H1 (cell line): Measurements from ENCODE around the gene BRD4. TPM values are rescaled to one million over a fixed set of nuclear protein-coding genes. Genes with fewer than 3 reads are reported as not detected.

Experiments
- CTCF ChIA-PET: fragments of 300-600 bp; sonication (Branson Sonifier 250); formaldehyde crosslinking; loops from one replicate; lab custom pipeline; 2021; ENCODE audit not compliant: partially characterized antibody; lab: Charles Lee
- POLR2A ChIA-PET: fragments of 300-600 bp; sonication (Branson Sonifier 250); formaldehyde crosslinking; loops from one replicate; lab custom pipeline; 2021; ENCODE audit warnings: inconsistent platforms; ENCODE audit not compliant: partially characterized antibody; lab: Charles Lee
- DNase-seq, 2 experiments: peaks; one replicate each; pipeline versions ENCODE4 v3.0.0 to v3.0.0-alpha.2; 2010 to 2022; ENCODE audit warnings: low spot score in 2 of 2, low read depth in 1 of 2, mixed read lengths in 1 of 2
- FAIRE-seq: peaks from 2 replicates; lab custom pipeline; 2011; peaks lifted over from hg19 to GRCh38; lab: Jason Lieb, UNC
- H2AFZ ChIP-seq: 2 replicates; pipeline ENCODE4 v1.8.1; 2012; ENCODE audit warnings: low read length, inconsistent platforms
- H2AK5ac ChIP-seq: 2 replicates; pipeline ENCODE4 v1.6.1; 2013; ENCODE audit warnings: low read depth, low read length
- H2BK120ac ChIP-seq: replicated peaks from 2 replicates; pipeline ENCODE3; 2013; ENCODE audit warnings: low read depth, low read length, inconsistent platforms
- H2BK12ac ChIP-seq: 2 replicates; pipeline ENCODE4 v1.6.1; 2013; ENCODE audit warnings: low read depth, low read length
- H2BK15ac ChIP-seq: 2 replicates; pipeline ENCODE4 v1.6.1; 2013; ENCODE audit warnings: low read length
- H2BK20ac ChIP-seq: 2 replicates; pipeline ENCODE4 v1.6.1; 2013; ENCODE audit warnings: low read length
- H2BK5ac ChIP-seq: 2 replicates; pipeline ENCODE4 v1.6.1; 2013; ENCODE audit warnings: low read depth, low read length
- H3K14ac ChIP-seq: 2 replicates; pipeline ENCODE4 v1.6.1; 2013; ENCODE audit warnings: inconsistent platforms; ENCODE audit not compliant: insufficient read length
- H3K18ac ChIP-seq: 2 replicates; pipeline ENCODE4 v1.6.1; 2013; ENCODE audit warnings: low read length; ENCODE audit errors: extremely low read depth
- H3K23ac ChIP-seq: 2 replicates; pipeline ENCODE4 v1.6.1; 2013; ENCODE audit warnings: inconsistent platforms; ENCODE audit not compliant: insufficient read length
- H3K23me2 ChIP-seq: 2 replicates; pipeline ENCODE4 v1.6.1; 2013; ENCODE audit warnings: low read depth, low read length
- H3K27ac ChIP-seq: 2 replicates; pipeline ENCODE4 v1.6.1; 2011; ENCODE audit warnings: low read depth, low read length, inconsistent platforms
- H3K27me3 ChIP-seq, 4 experiments: replicated peaks in 1 of 4; 1 replicate in 1 of 4; 2 replicates in 3 of 4; pipeline versions ENCODE4 v1.6.1 to v1.8.1; 2011 to 2013; ENCODE audit warnings: low read length in 3 of 4, mild to moderate bottlenecking in 3 of 4, inconsistent platforms in 2 of 4, mixed read lengths in 2 of 4, moderate library complexity in 1 of 4; ENCODE audit not compliant: control insufficient read depth in 3 of 4, insufficient read depth in 3 of 4; ENCODE audit errors: extremely low read depth in 1 of 4
- H3K36me3 ChIP-seq, 4 experiments: 2 replicates each; pipeline versions ENCODE4 v1.6.1 to v1.8.1; 2011 to 2013; ENCODE audit warnings: mild to moderate bottlenecking in 4 of 4, low read length in 3 of 4, moderate library complexity in 2 of 4, control low read depth in 1 of 4, inconsistent platforms in 1 of 4; ENCODE audit not compliant: insufficient read depth in 4 of 4, control insufficient read depth in 2 of 4
- H3K4ac ChIP-seq: replicated peaks from 2 replicates; pipeline ENCODE3; 2013; ENCODE audit warnings: low read length, low read depth, mixed read lengths, inconsistent platforms; ENCODE audit not compliant: insufficient read length
- H3K4me1 ChIP-seq, 4 experiments: replicated peaks in 1 of 4; 1 replicate in 1 of 4; 2 replicates in 3 of 4; pipeline versions ENCODE4 v1.6.1 to v1.8.1; 2011 to 2013; ENCODE audit warnings: low read length in 3 of 4, inconsistent platforms in 2 of 4, mixed read lengths in 1 of 4; ENCODE audit not compliant: insufficient read depth in 4 of 4, control insufficient read depth in 3 of 4
- H3K4me2 ChIP-seq, 2 experiments: 2 replicates each; pipeline versions ENCODE4 v1.6.1 to v1.8.1; 2011 to 2013; ENCODE audit warnings: low read depth in 2 of 2, low read length in 2 of 2, control low read depth in 1 of 2, inconsistent platforms in 1 of 2, mild to moderate bottlenecking in 1 of 2; ENCODE audit not compliant: insufficient read depth in 1 of 2
- H3K4me3 ChIP-seq, 4 experiments: fragments of 200-600, 300-600 bp in 1 of 4; sonication (generic), shearing (Covaris generic), sonication (Bioruptor Twin) in 1 of 4; 2 replicates each; pipeline versions ENCODE4 v1.5.1 to v1.8.1; 2011 to 2016; ENCODE audit warnings: low read length in 4 of 4, low read depth in 3 of 4, control low read depth in 2 of 4, inconsistent platforms in 2 of 4, mild to moderate bottlenecking in 2 of 4, mixed read lengths in 1 of 4, moderate library complexity in 1 of 4; ENCODE audit not compliant: insufficient read depth in 2 of 4; ENCODE audit errors: extremely low read depth in 1 of 4
- H3K56ac ChIP-seq: replicated peaks from 2 replicates; pipeline ENCODE3; 2013; ENCODE audit warnings: low read depth, mild to moderate bottlenecking, mixed read lengths, low read length, inconsistent platforms; ENCODE audit not compliant: insufficient read length
- H3K79me1 ChIP-seq: 2 replicates; pipeline ENCODE4 v1.6.1; 2013; ENCODE audit warnings: low read depth, low read length, control low read depth
- H3K79me2 ChIP-seq, 2 experiments: 2 replicates each; pipeline versions ENCODE4 v1.6.1 to v1.8.1; 2012 to 2013; ENCODE audit warnings: low read length in 2 of 2, mild to moderate bottlenecking in 2 of 2, inconsistent platforms in 1 of 2; ENCODE audit not compliant: insufficient read depth in 2 of 2, control insufficient read depth in 1 of 2
- H3K9ac ChIP-seq, 4 experiments: replicated peaks in 1 of 4; 1 replicate in 1 of 4; 2 replicates in 3 of 4; pipeline versions ENCODE4 v1.6.1 to v1.8.1; 2011 to 2013; ENCODE audit warnings: low read depth in 3 of 4, low read length in 3 of 4, control low read depth in 2 of 4, mild to moderate bottlenecking in 2 of 4, moderate library complexity in 2 of 4, inconsistent platforms in 1 of 4; ENCODE audit errors: extremely low read depth in 1 of 4
- H3K9me3 ChIP-seq, 2 experiments: 2 replicates each; pipeline versions ENCODE4 v1.6.1 to v1.8.1; 2012 to 2013; ENCODE audit warnings: mild to moderate bottlenecking in 2 of 2, moderate library complexity in 2 of 2, control low read depth in 1 of 2, inconsistent platforms in 1 of 2, low read depth in 1 of 2, low read length in 1 of 2, mixed read lengths in 1 of 2; ENCODE audit not compliant: insufficient read depth in 2 of 2
- H4K20me1 ChIP-seq, 2 experiments: replicated peaks in 1 of 2; 2 replicates each; pipeline versions ENCODE3 to v1.8.1; 2011 to 2013; ENCODE audit warnings: inconsistent platforms in 2 of 2, low read length in 2 of 2, mild to moderate bottlenecking in 1 of 2; ENCODE audit not compliant: insufficient read depth in 2 of 2, control insufficient read depth in 1 of 2
- H4K5ac ChIP-seq: 2 replicates; pipeline ENCODE4 v1.6.1; 2013; ENCODE audit warnings: low read length, low read depth, mixed read lengths, inconsistent platforms; ENCODE audit not compliant: insufficient read length
- H4K8ac ChIP-seq: 2 replicates; pipeline ENCODE4 v1.8.0; 2013; ENCODE audit warnings: mild to moderate bottlenecking, moderate library complexity, low read length, inconsistent platforms; ENCODE audit not compliant: insufficient read depth; ENCODE audit errors: extremely low read depth
- H4K91ac ChIP-seq: replicated peaks from 2 replicates; pipeline ENCODE3; 2013; ENCODE audit warnings: low read length, mixed read lengths, inconsistent platforms; ENCODE audit not compliant: insufficient read length
- BRCA1 ChIP-seq: IDR thresholded peaks from 2 replicates; pipeline ENCODE4 v1.6.1; 2012; ENCODE audit warnings: low read depth, low read length, improper control_type of control experiment
- CBX8 ChIP-seq: fragments of 300-800, 300-1000 bp; sonication (generic); IDR thresholded peaks from 2 replicates; pipeline ENCODE4 v1.7.1; 2016; ENCODE audit warnings: low read depth, low read length, borderline replicate concordance
- CEBPB ChIP-seq: IDR thresholded peaks from 2 replicates; pipeline ENCODE4 v1.6.1; 2012; ENCODE audit warnings: low read depth, low read length
- CREB1 ChIP-seq: IDR thresholded peaks from 2 replicates; pipeline ENCODE4 v1.6.1; 2012; ENCODE audit warnings: inconsistent platforms
- CTBP2 ChIP-seq: IDR thresholded peaks from 2 replicates; pipeline ENCODE4 v1.7.0; 2011; ENCODE audit warnings: borderline replicate concordance, mild to moderate bottlenecking, moderate library complexity, mixed read lengths, low read length; ENCODE audit not compliant: insufficient read depth, insufficient read length
- EGR1 ChIP-seq: IDR thresholded peaks from 2 replicates; pipeline ENCODE4 v1.6.1; 2011; ENCODE audit warnings: low read depth, low read length, borderline replicate concordance
- JUN ChIP-seq: IDR thresholded peaks from 2 replicates; pipeline ENCODE4 v1.6.1; 2011; ENCODE audit warnings: low read depth, mild to moderate bottlenecking, improper control_type of control experiment, low read length
- NANOG ChIP-seq: IDR thresholded peaks from 2 replicates; pipeline ENCODE4 v1.6.1; 2011; ENCODE audit warnings: low read length, low read depth, mild to moderate bottlenecking, inconsistent platforms; ENCODE audit not compliant: insufficient read depth, poor library complexity, severe bottlenecking
- NRF1 ChIP-seq: IDR thresholded peaks from 2 replicates; pipeline ENCODE4 v1.6.1; 2011; ENCODE audit warnings: mild to moderate bottlenecking, low read depth, low read length, improper control_type of control experiment
- SP1 ChIP-seq: IDR thresholded peaks from 2 replicates; pipeline ENCODE4 v1.6.1; 2011; ENCODE audit warnings: low read depth, low read length
- ZNF274 ChIP-seq: IDR thresholded peaks from 2 replicates; pipeline ENCODE4 v1.7.0; 2012; ENCODE audit warnings: low read length, borderline replicate concordance; ENCODE audit errors: extremely low read depth
- WGBS, 2 experiments: shearing (Covaris generic) in 1 of 2; methylation state at CpG; one replicate each; pipeline versions ENCODE4 v1.1.6 to v1.1.7; 2013 to 2015; ENCODE audit warnings: low lambda C conversion rate in 2 of 2, mixed read lengths in 2 of 2, inconsistent platforms in 1 of 2, low coverage in 1 of 2, missing lambda C conversion rate in 1 of 2; ENCODE audit not compliant: insufficient replicate concordance in 2 of 2, insufficient coverage in 1 of 2, insufficient read length in 1 of 2; ENCODE audit errors: extremely low coverage in 1 of 2, missing lambda C conversion rate in 1 of 2; 5-methylcytosine and 5-hydroxymethylcytosine counted together
- polyA plus RNA-seq, 7 experiments: library from polyadenylated mRNA; depleted of rRNA in 3 of 7; stranded (reverse) in 5 of 7; unstranded in 2 of 7; fragments of >200 nt in 5 of 7; fragments of 200-250 nt in 2 of 7; gene quantifications; 1 replicate in 5 of 7; 2 replicates in 1 of 7; 4 replicates in 1 of 7; pipeline versions ENCODE4 v1.2.1 to v1.2.3, GENCODE V29; 2011 to 2013; ENCODE audit warnings: missing spikeins in 2 of 7, mixed read lengths in 2 of 7
- total RNA-seq: library from RNA; stranded (reverse); fragmentation: NEBNext Ultra II Directional; extraction: Animal tissue kit (Norgen Biotek cat#: 25700); gene quantifications from 2 replicates; pipeline ENCODE4 v1.2.1, GENCODE V29; 2021
- TF ChIP-seq, protein P1 (sequence below): IDR thresholded peaks from 2 replicates; pipeline ENCODE4 v1.6.1; 2011; ENCODE audit warnings: low read depth, mild to moderate bottlenecking, low read length; ENCODE audit not compliant: insufficient read depth

The BRD4 gene
- total and polyA plus RNA-seq, 2 of the 8 experiments (the other 6 are each of a cell fraction or from before 2014, with no cell fraction given): 14.1 to 146 TPM

DNA sequence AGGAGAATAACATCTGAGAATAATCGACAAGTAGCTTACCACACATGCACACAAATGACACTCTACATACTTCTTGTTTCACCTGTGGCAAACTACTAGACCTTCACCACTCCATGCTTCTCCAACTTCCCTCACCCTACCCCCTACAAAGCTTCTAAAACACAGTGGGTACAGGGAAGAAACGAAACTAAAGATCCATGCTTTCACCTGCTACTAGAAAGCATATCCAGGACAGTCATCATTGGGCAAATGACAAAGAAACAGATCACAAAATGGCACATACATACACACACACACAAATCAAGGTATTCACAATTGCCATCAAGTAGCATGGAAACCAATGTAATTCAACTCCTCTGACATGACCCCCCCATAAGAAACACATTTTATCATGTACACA lies 10.6 kb downstream of the BRD4 start:
- no peak overlapping the region for H3K4ac ChIP-seq
- H2BK20ac ChIP-seq: no peak overlapping the region
- POLR2A ChIA-PET: interaction anchor here (0.5 to 1.6 kb wide), 4 partner anchors 9 to 14 kb away, joined by 3 to 6 read pairs (median 4); no protein-coding TSS in a partner anchor
- H2AFZ ChIP-seq: no peak overlapping the region
- no peak overlapping the region for H3K4me2 ChIP-seq
- H4K20me1 ChIP-seq: peaks cover 65 to 72% of the 10 kb centered on the region in 2 experiments
- H3K79me1 ChIP-seq: peaks cover 18% of the 10 kb centered on the region
- H3K4me1 ChIP-seq: peaks cover 3 to 21% (median 15%) of the 10 kb centered on the region in 4 experiments
- H2BK12ac ChIP-seq: no peak overlapping the region
- no peak overlapping the region for H3K56ac ChIP-seq
- H2AK5ac ChIP-seq: no peak overlapping the region
- H3K14ac ChIP-seq: no peak overlapping the region
- no peak overlapping the region for H4K5ac ChIP-seq
- DNase-seq: no peak
- H2BK5ac ChIP-seq: no peak overlapping the region
- H3K9ac ChIP-seq: no peak overlapping the region
- WGBS, 2 experiments: 87% methylated on average over 2 of the region's 2 CpGs; no CpG with 5 or more reads in 1 of the 2 experiments
- H4K8ac ChIP-seq: no peak overlapping the region
- H3K23me2 ChIP-seq: no peaks in the 10 kb centered on the region
- H3K27me3 ChIP-seq: no peaks in the 10 kb centered on the region
- H2BK15ac ChIP-seq: no peak overlapping the region
- FAIRE-seq: no peak
- no peaks in the 10 kb centered on the region for H3K36me3 ChIP-seq
- H3K18ac ChIP-seq: no peak overlapping the region
- no peak overlapping the region for H4K91ac ChIP-seq
- H3K27ac ChIP-seq: peak overlapping the region; percentile 3; the same call in 1 of the 2 replicates
- H3K79me2 ChIP-seq: peaks cover 92 to 98% of the 10 kb centered on the region in 2 experiments
- no peak overlapping the region for H3K23ac ChIP-seq
- H2BK120ac ChIP-seq: no peak overlapping the region
- no peaks in the 10 kb centered on the region for H3K9me3 ChIP-seq
- H3K4me3 ChIP-seq: no peak overlapping the region
- CTCF ChIA-PET: interaction anchor here (0.5 to 0.9 kb wide), 2 partner anchors 70 to 114 kb away, joined by 3 read pairs; no protein-coding TSS in a partner anchor
- TF ChIP-seq CTBP2: no peak
- no peak for TF ChIP-seq BRCA1
- TF ChIP-seq JUN: no peak
- TF ChIP-seq, protein P1, sequence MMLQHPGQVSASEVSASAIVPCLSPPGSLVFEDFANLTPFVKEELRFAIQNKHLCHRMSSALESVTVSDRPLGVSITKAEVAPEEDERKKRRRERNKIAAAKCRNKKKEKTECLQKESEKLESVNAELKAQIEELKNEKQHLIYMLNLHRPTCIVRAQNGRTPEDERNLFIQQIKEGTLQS: no peak
- no peak for TF ChIP-seq NANOG
- no peak for TF ChIP-seq SP1
- TF ChIP-seq NRF1: no peak
- no peak for TF ChIP-seq CEBPB
- no peak for TF ChIP-seq CREB1
- no peak for TF ChIP-seq EGR1
- no peak for TF ChIP-seq CBX8
- no peak for TF ChIP-seq ZNF274
